GM12892 (cell line): ENCODE measurements around the gene KIAA1671.

ENCODE experiments used
- POLR2A ChIP-seq: IDR thresholded peaks from 2 replicates; pipeline ENCODE4 v1.6.1; 2011; ENCODE audit warnings: low read depth, low read length, control low read depth
- POLR2AphosphoS5 ChIP-seq: IDR thresholded peaks from 2 replicates; pipeline ENCODE4 v1.6.1; 2011; ENCODE audit warnings: low read depth, low read length, control low read depth
- TAF1 ChIP-seq: IDR thresholded peaks from 2 replicates; pipeline ENCODE4 v1.6.1; 2011; ENCODE audit warnings: low read depth, mild to moderate bottlenecking, control low read depth, low read length, borderline replicate concordance

DNA sequence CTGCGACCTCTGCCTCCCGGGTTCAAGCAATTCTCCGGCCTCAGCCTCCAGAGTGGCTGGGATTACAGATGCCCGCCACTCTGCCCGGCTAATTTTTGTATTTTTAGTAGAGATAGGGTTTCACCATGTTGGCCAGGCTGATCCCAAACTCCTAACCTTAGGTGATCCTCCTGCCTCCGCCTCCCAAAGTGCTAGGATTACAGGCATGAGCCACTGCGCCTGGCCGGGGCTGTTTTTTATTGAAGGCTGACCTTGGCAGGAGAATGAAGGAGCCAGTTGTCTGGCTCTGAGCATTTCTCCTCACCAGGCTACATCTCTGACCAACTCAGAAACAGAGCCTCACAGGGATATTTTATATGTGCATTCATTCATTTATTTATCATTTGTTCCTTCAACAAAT lies 2.3 kb downstream of the KIAA1671 start:
- no peak for TF ChIP-seq TAF1
- no peak for TF ChIP-seq POLR2A
- no peak for TF ChIP-seq POLR2AphosphoS5
